ENCODE measurements around the gene STXBP1. TPM values are rescaled to one million over a fixed set of nuclear protein-coding genes. Genes with fewer than 3 reads are reported as not detected.

STXBP1 gene
- total and polyA plus RNA-seq, 2 donors (not counting 3 experiments of a cell fraction or from before 2014, with no cell fraction given): 18.8 to 51.3 TPM

DNA sequence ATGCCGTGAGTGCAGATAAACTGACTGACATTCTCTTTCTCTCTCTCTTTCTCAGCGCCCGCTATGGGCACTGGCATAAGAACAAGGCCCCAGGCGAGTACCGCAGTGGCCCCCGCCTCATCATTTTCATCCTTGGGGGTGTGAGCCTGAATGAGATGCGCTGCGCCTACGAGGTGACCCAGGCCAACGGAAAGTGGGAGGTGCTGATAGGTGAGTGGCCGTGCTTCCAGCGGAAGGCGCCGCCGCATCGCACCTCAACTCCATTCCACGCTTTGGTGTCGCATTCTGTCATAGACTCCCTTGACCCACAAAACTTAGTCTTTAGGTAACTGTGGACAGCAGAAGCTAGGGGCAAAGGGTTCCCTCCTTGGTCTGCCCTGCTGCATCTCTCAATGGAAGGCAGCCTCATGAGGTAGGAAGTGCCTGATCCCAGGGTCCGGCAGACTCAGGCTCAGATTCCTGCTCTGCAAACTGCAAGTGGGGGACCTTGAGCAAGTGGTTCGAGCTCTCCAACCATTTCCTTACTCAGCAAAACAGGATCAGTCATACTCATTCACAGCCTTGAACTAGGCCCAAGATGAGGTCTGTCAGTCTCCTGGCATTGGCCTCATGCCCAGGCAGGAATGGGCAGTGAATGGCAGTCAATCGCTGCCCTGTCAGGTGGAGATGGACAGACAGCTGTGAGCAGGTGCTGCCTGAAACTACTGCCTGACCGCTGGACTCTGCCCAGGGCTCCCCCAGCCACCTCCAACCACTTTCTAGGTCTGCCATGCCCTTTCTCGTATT, 70.5 kb downstream of the STXBP1 start:
- Histone ChIP-seq H2AFZ (ENCODE audit: low read depth, low read length) (no peak overlapping the region), H3K36me3 (ENCODE audit: control insufficient read depth in 2 of 2, extremely low read depth in 1 of 2, insufficient read depth in 2 of 2, low read length in 2 of 2) (peaks cover 0 to 48% of the 10 kb centered on the region in 2 experiments), H3K9me3 (replicated peaks; ENCODE audit: control insufficient read depth, insufficient read depth, low read length) (no peaks in the 10 kb centered on the region), H3K79me2 (ENCODE audit: control insufficient read depth, insufficient read depth, low read length) (no peaks in the 10 kb centered on the region), H3K9ac (replicated peaks; ENCODE audit: extremely low read depth, insufficient read depth, low read length) (no peak overlapping the region), H3K27me3 (ENCODE audit: control insufficient read depth in 2 of 2, insufficient read depth in 2 of 2, low read length in 2 of 2) (no peaks in the 10 kb centered on the region), H3K4me2 (ENCODE audit: insufficient read depth, low read length) (no peak overlapping the region), H3K9me1 (replicated peaks; ENCODE audit: control insufficient read depth, extremely low read depth, insufficient read depth, low read length) (no peaks in the 10 kb centered on the region), H4K20me1 (replicated peaks; ENCODE audit: control insufficient read depth, extremely low read depth, insufficient read depth, low read length) (no peaks in the 10 kb centered on the region), H3K4me3 (replicated peaks in 1 of 3; ENCODE audit: insufficient read depth in 1 of 3, low read depth in 1 of 3, low read length in 3 of 3) (no peak overlapping the region), H3K4me1 (ENCODE audit: control insufficient read depth, extremely low read depth, insufficient read depth, low read length) (no peaks in the 10 kb centered on the region), H3K27ac (ENCODE audit: insufficient read depth, low read depth, low read length) (no peak overlapping the region)
- ChIA-PET POLR2A (no interaction called here), CTCF (interaction anchor here (1.3 to 1.9 kb wide), 3 partner anchors 37 to 71 kb away, joined by 3 to 6 read pairs (median 5); partner anchors contain the start of genes STXBP1 and TOR2A)
- intact Hi-C loops (cut with micrococcal nuclease) (no loop called here), dilution Hi-C loops (cut with MboI; ENCODE audit: extremely low pct_ligation_motif_present, low sequenced_read_pairs) (no loop called here)
- FAIRE-seq (no peak), DNase-seq (ENCODE audit: low read depth, low spot score) (no peak)
- TF ChIP-seq GATA2 (IDR thresholded peaks at IDR 0.05; ENCODE audit: insufficient read depth, insufficient read length, low read depth, low read length) (no peak), JUN (IDR thresholded peaks at IDR 0.05; ENCODE audit: borderline replicate concordance, insufficient read depth, insufficient read length, low read depth) (no peak), MYC (IDR thresholded peaks at IDR 0.05; ENCODE audit: low read depth, low read length) (no peak), FOS (IDR thresholded peaks at IDR 0.05; ENCODE audit: borderline replicate concordance, insufficient read depth, low read length) (no peak), EZH2 (IDR thresholded peaks at IDR 0.05; ENCODE audit: borderline replicate concordance, low read depth, low read length, severe bottlenecking) (no peak), POLR2AphosphoS5 (IDR thresholded peaks at IDR 0.05; ENCODE audit: insufficient read depth, low read depth, low read length) (no peak), POLR2A (IDR thresholded peaks at IDR 0.05; ENCODE audit: low read depth, low read length) (no peak)
- TF ChIP-seq, protein P1, sequence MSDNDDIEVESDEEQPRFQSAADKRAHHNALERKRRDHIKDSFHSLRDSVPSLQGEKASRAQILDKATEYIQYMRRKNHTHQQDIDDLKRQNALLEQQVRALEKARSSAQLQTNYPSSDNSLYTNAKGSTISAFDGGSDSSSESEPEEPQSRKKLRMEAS (IDR thresholded peaks at IDR 0.05; ENCODE audit: insufficient read depth, insufficient read length): no peak
- TF ChIP-seq, protein P2, sequence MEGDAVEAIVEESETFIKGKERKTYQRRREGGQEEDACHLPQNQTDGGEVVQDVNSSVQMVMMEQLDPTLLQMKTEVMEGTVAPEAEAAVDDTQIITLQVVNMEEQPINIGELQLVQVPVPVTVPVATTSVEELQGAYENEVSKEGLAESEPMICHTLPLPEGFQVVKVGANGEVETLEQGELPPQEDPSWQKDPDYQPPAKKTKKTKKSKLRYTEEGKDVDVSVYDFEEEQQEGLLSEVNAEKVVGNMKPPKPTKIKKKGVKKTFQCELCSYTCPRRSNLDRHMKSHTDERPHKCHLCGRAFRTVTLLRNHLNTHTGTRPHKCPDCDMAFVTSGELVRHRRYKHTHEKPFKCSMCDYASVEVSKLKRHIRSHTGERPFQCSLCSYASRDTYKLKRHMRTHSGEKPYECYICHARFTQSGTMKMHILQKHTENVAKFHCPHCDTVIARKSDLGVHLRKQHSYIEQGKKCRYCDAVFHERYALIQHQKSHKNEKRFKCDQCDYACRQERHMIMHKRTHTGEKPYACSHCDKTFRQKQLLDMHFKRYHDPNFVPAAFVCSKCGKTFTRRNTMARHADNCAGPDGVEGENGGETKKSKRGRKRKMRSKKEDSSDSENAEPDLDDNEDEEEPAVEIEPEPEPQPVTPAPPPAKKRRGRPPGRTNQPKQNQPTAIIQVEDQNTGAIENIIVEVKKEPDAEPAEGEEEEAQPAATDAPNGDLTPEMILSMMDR (IDR thresholded peaks at IDR 0.05; ENCODE audit: extremely low read depth in 1 of 2, insufficient read depth in 1 of 2, low read depth in 1 of 2, low read length in 2 of 2): no peak
- no TSS peak for BruUV-seq (replicated peaks)

Measured in endothelial cell of umbilical vein (primary cell).